Measurements from ENCODE around the gene MMP25. TPM values are rescaled to one million over a fixed set of nuclear protein-coding genes. Genes with fewer than 3 reads are reported as not detected.
A peak's percentile ranks its signal among the peaks of the same experiment; 100 is the strongest.

Gene MMP25
- total and polyA plus RNA-seq, 11 donors = 0.32 to 3.0 (median 0.93) TPM

GRCh38 chr16:3020604-3021448, 25.5 kb upstream of the MMP25 start:
- peaks cover 0 to 6% (median 4%) of the 10 kb centered on the region in 9 donors for H3K36me3 ChIP-seq
- H3K27me3 ChIP-seq = peaks cover 6 to 21% (median 14%) of the 10 kb centered on the region in 9 donors
- peak overlapping the region; percentile 31 to 100 (median 96) for H3K27ac ChIP-seq
- TF ChIP-seq, protein P1, sequence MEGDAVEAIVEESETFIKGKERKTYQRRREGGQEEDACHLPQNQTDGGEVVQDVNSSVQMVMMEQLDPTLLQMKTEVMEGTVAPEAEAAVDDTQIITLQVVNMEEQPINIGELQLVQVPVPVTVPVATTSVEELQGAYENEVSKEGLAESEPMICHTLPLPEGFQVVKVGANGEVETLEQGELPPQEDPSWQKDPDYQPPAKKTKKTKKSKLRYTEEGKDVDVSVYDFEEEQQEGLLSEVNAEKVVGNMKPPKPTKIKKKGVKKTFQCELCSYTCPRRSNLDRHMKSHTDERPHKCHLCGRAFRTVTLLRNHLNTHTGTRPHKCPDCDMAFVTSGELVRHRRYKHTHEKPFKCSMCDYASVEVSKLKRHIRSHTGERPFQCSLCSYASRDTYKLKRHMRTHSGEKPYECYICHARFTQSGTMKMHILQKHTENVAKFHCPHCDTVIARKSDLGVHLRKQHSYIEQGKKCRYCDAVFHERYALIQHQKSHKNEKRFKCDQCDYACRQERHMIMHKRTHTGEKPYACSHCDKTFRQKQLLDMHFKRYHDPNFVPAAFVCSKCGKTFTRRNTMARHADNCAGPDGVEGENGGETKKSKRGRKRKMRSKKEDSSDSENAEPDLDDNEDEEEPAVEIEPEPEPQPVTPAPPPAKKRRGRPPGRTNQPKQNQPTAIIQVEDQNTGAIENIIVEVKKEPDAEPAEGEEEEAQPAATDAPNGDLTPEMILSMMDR (IDR thresholded peaks at IDR 0.05) = peak in 2 of 12 donors; percentile 2 to 3
- no peak for TF ChIP-seq POLR2A (IDR thresholded peaks at IDR 0.05)
- H3K9me3 ChIP-seq = no peaks in the 10 kb centered on the region
- WGBS, 4 donors = 1 to 3% (median 1%) methylated on average over 29 to 57 of the region's 57 CpGs
- intact Hi-C loops (cut with DNase I) = loop anchor here in 1 of 10 donors (1.0 kb wide), 1 partner anchor 17 kb away; no protein-coding TSS in a partner anchor
- peak overlapping the region; percentile 35 to 99 (median 76) for H3K4me3 ChIP-seq
- ATAC-seq (peak; percentile 15 to 51 (median 38)), DNase-seq (peak; percentile 82 to 91 (median 87))
- H3K4me1 ChIP-seq = peaks cover 13 to 62% (median 44%) of the 10 kb centered on the region in 12 donors

GRCh38 chr16:3021449-3022207, 24.7 kb upstream of the MMP25 start:
- ATAC-seq (peak; percentile 30 to 64 (median 48)), DNase-seq (peak; percentile 88 to 91 (median 89))
- 15 to 27% (median 24%) methylated on average over 19 to 25 of the region's 25 CpGs for WGBS, 4 donors
- H3K4me1 ChIP-seq = peaks cover 13 to 62% (median 44%) of the 10 kb centered on the region in 12 donors
- peak overlapping the region; percentile 35 to 99 (median 76) for H3K4me3 ChIP-seq
- peaks cover 6 to 21% (median 14%) of the 10 kb centered on the region in 9 donors for H3K27me3 ChIP-seq
- H3K9me3 ChIP-seq = no peaks in the 10 kb centered on the region
- peak overlapping the region; percentile 31 to 100 (median 96) for H3K27ac ChIP-seq
- intact Hi-C loops (cut with DNase I) = no loop called here
- peaks cover 0 to 14% (median 11%) of the 10 kb centered on the region in 9 donors for H3K36me3 ChIP-seq
- TF ChIP-seq, protein P1 (IDR thresholded peaks at IDR 0.05) = peak in 9 of 12 donors; percentile 23 to 64 (median 42)
- TF ChIP-seq POLR2A (IDR thresholded peaks at IDR 0.05) = no peak

DNA sequence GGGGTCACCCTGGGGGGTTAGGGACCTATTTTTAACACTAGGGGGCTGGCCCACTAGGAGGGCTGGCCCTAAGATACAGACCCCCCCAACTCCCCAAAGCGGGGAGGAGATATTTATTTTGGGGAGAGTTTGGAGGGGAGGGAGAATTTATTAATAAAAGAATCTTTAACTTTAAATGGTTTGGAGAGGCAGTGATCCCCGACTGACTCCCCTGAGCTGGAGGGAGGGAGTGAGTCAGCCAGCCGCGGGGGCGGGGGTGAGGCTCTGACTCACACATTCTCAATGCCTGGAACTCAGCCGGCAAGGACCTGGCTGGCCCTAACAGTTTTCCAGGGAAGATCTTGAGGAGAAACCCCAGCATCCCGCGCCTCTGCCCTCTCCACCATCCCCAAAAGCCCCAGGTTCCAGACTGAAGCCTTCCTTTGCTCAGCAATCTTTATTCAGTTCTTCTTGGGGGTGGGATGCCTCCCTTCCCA, 24.1 kb upstream of the MMP25 start:
- 9 to 18% (median 14%) methylated on average over 8 of the region's 8 CpGs for WGBS, 4 donors
- H3K4me1 ChIP-seq = peaks cover 13 to 62% (median 44%) of the 10 kb centered on the region in 12 donors
- H3K27ac ChIP-seq = peak overlapping the region; percentile 82 to 100 (median 96)
- intact Hi-C loops (cut with DNase I) = no loop called here
- H3K36me3 ChIP-seq = peaks cover 0 to 20% (median 17%) of the 10 kb centered on the region in 9 donors
- no peaks in the 10 kb centered on the region for H3K9me3 ChIP-seq
- TF ChIP-seq POLR2A (IDR thresholded peaks at IDR 0.05) = no peak
- TF ChIP-seq, protein P1 (IDR thresholded peaks at IDR 0.05) = peak in 1 of 12 donors; percentile 4
- peak overlapping the region in 11 of 12 donors; percentile 56 to 99 (median 78) for H3K4me3 ChIP-seq
- peak in 3 of 4 donors; percentile 35 to 62 (median 54) for ATAC-seq
- DNase-seq = peak; percentile 89 to 94 (median 91)
- H3K27me3 ChIP-seq = peaks cover 6 to 17% (median 14%) of the 10 kb centered on the region in 9 donors
